Measurements from ENCODE around the gene SRP14.
"Not testable (repeated sequence)": the region's sequence is repeated elsewhere in the genome, so short reads cannot be mapped to it uniquely, and the experiment has no call there.

SRP14 gene

GRCh38 chr15:40029979-40030893 is 8.7 kb downstream of the SRP14 start:
- TF ChIP-seq, protein P1, sequence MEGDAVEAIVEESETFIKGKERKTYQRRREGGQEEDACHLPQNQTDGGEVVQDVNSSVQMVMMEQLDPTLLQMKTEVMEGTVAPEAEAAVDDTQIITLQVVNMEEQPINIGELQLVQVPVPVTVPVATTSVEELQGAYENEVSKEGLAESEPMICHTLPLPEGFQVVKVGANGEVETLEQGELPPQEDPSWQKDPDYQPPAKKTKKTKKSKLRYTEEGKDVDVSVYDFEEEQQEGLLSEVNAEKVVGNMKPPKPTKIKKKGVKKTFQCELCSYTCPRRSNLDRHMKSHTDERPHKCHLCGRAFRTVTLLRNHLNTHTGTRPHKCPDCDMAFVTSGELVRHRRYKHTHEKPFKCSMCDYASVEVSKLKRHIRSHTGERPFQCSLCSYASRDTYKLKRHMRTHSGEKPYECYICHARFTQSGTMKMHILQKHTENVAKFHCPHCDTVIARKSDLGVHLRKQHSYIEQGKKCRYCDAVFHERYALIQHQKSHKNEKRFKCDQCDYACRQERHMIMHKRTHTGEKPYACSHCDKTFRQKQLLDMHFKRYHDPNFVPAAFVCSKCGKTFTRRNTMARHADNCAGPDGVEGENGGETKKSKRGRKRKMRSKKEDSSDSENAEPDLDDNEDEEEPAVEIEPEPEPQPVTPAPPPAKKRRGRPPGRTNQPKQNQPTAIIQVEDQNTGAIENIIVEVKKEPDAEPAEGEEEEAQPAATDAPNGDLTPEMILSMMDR (IDR thresholded peaks at IDR 0.05; ENCODE audit: extremely low read depth, missing control alignments), result peak; percentile 64
- DNase-seq (ENCODE audit: low spot score), result no peak

- DNase-seq (ENCODE audit: low spot score), result no peak
- TF ChIP-seq, protein P1 (IDR thresholded peaks at IDR 0.05; ENCODE audit: extremely low read depth, missing control alignments), result no peak
Measured at GRCh38 chr15:40028853-40029252, 10.1 kb downstream of the SRP14 start.

- no peak for DNase-seq (ENCODE audit: low spot score)
- TF ChIP-seq, protein P1 (IDR thresholded peaks at IDR 0.05; ENCODE audit: extremely low read depth, missing control alignments), result no peak
Measured at GRCh38 chr15:40028193-40028592, 10.8 kb downstream of the SRP14 start.

GRCh38 chr15:40016224-40016865 is 22.6 kb downstream of the SRP14 start:
- TF ChIP-seq, protein P1 (IDR thresholded peaks at IDR 0.05; ENCODE audit: extremely low read depth, missing control alignments), result no peak
- no peak for DNase-seq (ENCODE audit: low spot score)

DNA sequence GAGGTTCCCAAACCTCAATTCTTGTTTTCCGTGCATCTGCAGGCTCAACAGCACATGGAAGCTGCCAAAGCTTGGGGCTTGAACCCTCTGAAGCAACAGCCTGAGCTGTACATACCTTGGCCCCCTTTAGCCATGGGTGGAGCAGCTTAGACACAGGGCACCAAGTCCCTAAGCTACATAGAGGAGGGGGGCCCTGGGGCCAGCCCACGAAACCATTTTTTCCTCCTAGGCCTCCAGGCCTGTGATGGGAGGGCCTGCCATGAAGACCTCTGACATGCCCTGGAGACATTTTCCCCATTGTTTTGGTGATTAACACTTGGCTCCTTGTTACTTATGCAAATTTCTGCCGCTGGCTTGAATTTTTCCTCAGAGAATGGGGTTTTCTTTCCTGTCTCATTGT is 24.6 kb downstream of the SRP14 start:
- no peak for DNase-seq (ENCODE audit: low spot score)
- TF ChIP-seq, protein P1 (IDR thresholded peaks at IDR 0.05; ENCODE audit: extremely low read depth, missing control alignments), result no peak

- DNase-seq (ENCODE audit: low spot score), result not testable (repeated sequence)
Measured at GRCh38 chr15:40013372-40013771, 25.6 kb downstream of the SRP14 start.

- TF ChIP-seq, protein P1 (IDR thresholded peaks at IDR 0.05; ENCODE audit: extremely low read depth, missing control alignments), result no peak
- DNase-seq (ENCODE audit: low spot score), result no peak
Measured at GRCh38 chr15:40011303-40011702, 27.7 kb downstream of the SRP14 start.

Measured in GM20000 (cell line).